DMS53 (cell line): ENCODE data around the gene POU3F3.

ENCODE experiments used
- DNase-seq: peaks from one replicate; lab custom pipeline; 2025; lab: John Stamatoyannopoulos, UW

POU3F3 gene

GRCh38 chr2:104876606-104877570 is 23.0 kb downstream of the POU3F3 start:
- DNase-seq = no peak

- DNase-seq = no peak
These were observed 25.1 kb downstream of the POU3F3 start for GRCh38 chr2:104878863-104879512.

GRCh38 chr2:104880076-104880475 is 26.2 kb downstream of the POU3F3 start:
- DNase-seq = no peak

- DNase-seq = no peak
These were observed 29.4 kb downstream of the POU3F3 start for GRCh38 chr2:104883357-104883756.

GRCh38 chr2:104885119-104885782 is 31.3 kb downstream of the POU3F3 start:
- no peak for DNase-seq

- no peak for DNase-seq
These were observed 33.8 kb downstream of the POU3F3 start for GRCh38 chr2:104887676-104888075.

GRCh38 chr2:104888489-104889258 is 34.8 kb downstream of the POU3F3 start:
- DNase-seq = no peak

GRCh38 chr2:104889291-104889959 is 35.5 kb downstream of the POU3F3 start:
- no peak for DNase-seq

- DNase-seq = no peak
These were observed 36.2 kb downstream of the POU3F3 start for GRCh38 chr2:104889960-104890684.

- no peak for DNase-seq
These were observed 36.8 kb downstream of the POU3F3 start for GRCh38 chr2:104890685-104891069.

GRCh38 chr2:104891145-104891544 is 37.2 kb downstream of the POU3F3 start:
- no peak for DNase-seq

- no peak for DNase-seq
These were observed 42.5 kb downstream of the POU3F3 start for GRCh38 chr2:104896446-104896845.

GRCh38 chr2:104897515-104898184 is 43.7 kb downstream of the POU3F3 start:
- DNase-seq = no peak

- no peak for DNase-seq
These were observed 46.7 kb downstream of the POU3F3 start for GRCh38 chr2:104900608-104901007.

GRCh38 chr2:104901037-104901881 is 47.3 kb downstream of the POU3F3 start:
- DNase-seq = peak; percentile 61

GRCh38 chr2:104902317-104902716 is 48.4 kb downstream of the POU3F3 start:
- no peak for DNase-seq
